HepG2 (cell line): Measurements from ENCODE around the gene CHD2. TPM values are rescaled to one million over a fixed set of nuclear protein-coding genes. Genes with fewer than 3 reads are reported as not detected.

ENCODE experiments used
- ATAC-seq: fragments of 200-7000 bp; cut with Tn5 transposase; 3 replicates; pipeline ENCODE4 v1.9.1; 2020; ENCODE audit warnings: mild to moderate bottlenecking, moderate library complexity
- BruUV-seq: library from RNA; stranded (reverse); fragments of 400-500 nt; replicated peaks from 2 replicates; lab custom pipeline; 2021; lab: Mats Ljungman, UMichigan
- CTCF ChIA-PET: fragments of 300-600 bp; formaldehyde crosslinking; extraction: SDS; loops from one replicate; lab custom pipeline; 2021; ENCODE audit warnings: low total read pairs, inconsistent platforms, low intra/inter-chr PET ratio; lab: Yijun Ruan, JAX
- POLR2A ChIA-PET: fragments of 350-600 bp; sonication (Branson Sonifier 250); formaldehyde crosslinking; loops from one replicate; lab custom pipeline; 2020; ENCODE audit warnings: antibody characterized with exemption, inconsistent platforms; lab: Yijun Ruan, JAX
- DNase-seq: peaks from one replicate; pipeline ENCODE4 v3.0.0-alpha.2; 2015; ENCODE audit warnings: low spot score
- FAIRE-seq: peaks from 3 replicates; lab custom pipeline; 2011; peaks lifted over from hg19 to GRCh38; lab: Jason Lieb, UNC
- H2AFZ ChIP-seq: one replicate; pipeline ENCODE4 v1.6.1; 2011; ENCODE audit warnings: low read length, inconsistent platforms
- H3K27ac ChIP-seq: fragments of 300-600 bp; 3 replicates; pipeline ENCODE4 v1.8.0; 2011; ENCODE audit warnings: mixed run types, mild to moderate bottlenecking, mixed read lengths, low read length, inconsistent platforms; ENCODE audit not compliant: insufficient read depth; ENCODE audit errors: extremely low read length
- H3K27me3 ChIP-seq, 2 experiments: fragments of 200-600 bp in 1 of 2; 2 replicates in 1 of 2; 3 replicates in 1 of 2; pipeline versions ENCODE4 v1.6.0 to v1.8.0; 2011; ENCODE audit warnings: low read length in 2 of 2, mild to moderate bottlenecking in 2 of 2, moderate library complexity in 2 of 2, inconsistent platforms in 1 of 2; ENCODE audit not compliant: insufficient read depth in 2 of 2, control insufficient read depth in 1 of 2
- H3K36me3 ChIP-seq, 2 experiments: fragments of 200-600 bp in 1 of 2; replicated peaks in 1 of 2; 2 replicates in 1 of 2; 3 replicates in 1 of 2; pipeline versions ENCODE4 v1.5.1 to v1.8.0; 2011; ENCODE audit warnings: low read length in 2 of 2, inconsistent platforms in 1 of 2; ENCODE audit not compliant: insufficient read depth in 2 of 2, control insufficient read depth in 1 of 2
- H3K4me1 ChIP-seq: 2 replicates; pipeline ENCODE4 v1.5.1; 2012; ENCODE audit warnings: low read length, inconsistent platforms; ENCODE audit not compliant: insufficient read depth
- H3K4me2 ChIP-seq: 2 replicates; pipeline ENCODE4 v1.6.0; 2011; ENCODE audit warnings: low read depth, low read length, inconsistent platforms
- H3K4me3 ChIP-seq, 3 experiments: fragments of 200-600 bp in 1 of 3; sonication (generic), shearing (Covaris generic) in 1 of 3; replicated peaks in 1 of 3; 2 replicates each; pipeline ENCODE4 v1.5.1; 2011 to 2016; ENCODE audit warnings: low read length in 3 of 3, inconsistent platforms in 2 of 3, low read depth in 2 of 3, mild to moderate bottlenecking in 2 of 3, control low read depth in 1 of 3, mixed read lengths in 1 of 3; ENCODE audit not compliant: insufficient read depth in 1 of 3
- H3K79me2 ChIP-seq: one replicate; pipeline ENCODE4 v1.6.1; 2011; ENCODE audit warnings: low read length, inconsistent platforms; ENCODE audit not compliant: insufficient read depth
- H3K9ac ChIP-seq: 2 replicates; pipeline ENCODE4 v1.6.0; 2011; ENCODE audit warnings: mild to moderate bottlenecking, low read depth, low read length, inconsistent platforms; ENCODE audit not compliant: insufficient read depth
- H3K9me3 ChIP-seq: 2 replicates; pipeline ENCODE4 v1.5.1; 2012; ENCODE audit warnings: mild to moderate bottlenecking, low read length
- H4K20me1 ChIP-seq: 2 replicates; pipeline ENCODE4 v1.6.0; 2011; ENCODE audit warnings: inconsistent platforms, mild to moderate bottlenecking, low read length, moderate library complexity; ENCODE audit not compliant: insufficient read depth
- CEBPB ChIP-seq: IDR thresholded peaks from 2 replicates; pipeline ENCODE4 v1.6.1; 2011; ENCODE audit warnings: low read depth, low read length, improper control_type of control experiment, borderline replicate concordance
- KDM4B ChIP-seq: sonication (generic); formaldehyde crosslinking; IDR thresholded peaks from 2 replicates; pipeline ENCODE4 v1.4.0; 2020; ENCODE audit warnings: missing genetic modification reagents
- MNT ChIP-seq: fragments of 450-650 bp; IDR thresholded peaks from 2 replicates; pipeline ENCODE4 v1.6.1; 2016
- MTA3 ChIP-seq: sonication (generic); formaldehyde crosslinking; IDR thresholded peaks from 2 replicates; pipeline ENCODE4 v1.4.0; 2020; ENCODE audit warnings: missing genetic modification reagents
- NR2C2 ChIP-seq: sonication (generic); formaldehyde crosslinking; IDR thresholded peaks from 2 replicates; pipeline ENCODE4 v1.4.0; 2020; ENCODE audit warnings: missing genetic modification reagents, mild to moderate bottlenecking, moderate library complexity, borderline replicate concordance
- NRL ChIP-seq: sonication (generic); formaldehyde crosslinking; IDR thresholded peaks from 2 replicates; pipeline ENCODE4 v1.5.0; 2020; ENCODE audit warnings: missing genetic modification reagents, mild to moderate bottlenecking, moderate library complexity, borderline replicate concordance
- ZMYM4 ChIP-seq: sonication (generic); formaldehyde crosslinking; IDR thresholded peaks from 2 replicates; pipeline ENCODE4 v1.8.1; 2023; ENCODE audit warnings: mild to moderate bottlenecking, missing genetic modification reagents
- ZNF275 ChIP-seq: sonication (generic); formaldehyde crosslinking; IDR thresholded peaks from 2 replicates; pipeline ENCODE4 v1.8.0; 2022; ENCODE audit warnings: missing genetic modification reagents, mild to moderate bottlenecking, inconsistent platforms, borderline replicate concordance
- ZNF546 ChIP-seq: sonication (generic); formaldehyde crosslinking; conservative IDR thresholded peaks from 2 replicates; pipeline ENCODE4 v1.8.1; 2023; ENCODE audit warnings: mild to moderate bottlenecking, missing genetic modification reagents
- WGBS: methylation state at CpG from one replicate; pipeline ENCODE4 v1.1.6; 2017; ENCODE audit warnings: low lambda C conversion rate; 5-methylcytosine and 5-hydroxymethylcytosine counted together
- in situ Hi-C: cut with HindIII; loops from 2 replicates; pipeline ENCODE4 v1.10.0; 2017; ENCODE audit warnings: low pct_unique_long_range_greater_than_20kb; ENCODE audit not compliant: extremely low pct_ligation_motif_present
- intact Hi-C: fragments of 100-400 bp; cut with micrococcal nuclease; formaldehyde crosslinking; loops from one replicate; pipeline ENCODE4 v1.10.0; 2022; ENCODE audit not compliant: unreplicated experiment
- polyA plus RNA-seq, 8 experiments: library from polyadenylated mRNA; depleted of rRNA in 3 of 8; stranded (reverse) in 7 of 8; unstranded in 1 of 8; fragments of >200 nt; fragmentation: Illumina TruSeq in 4 of 8; extraction: Trizol in 4 of 8; gene quantifications; 2 replicates each; pipeline versions ENCODE4 v1.2.1 to v1.2.3, GENCODE V29; 2011 to 2016; ENCODE audit warnings: low read depth in 4 of 8, missing spikeins in 1 of 8, mixed read lengths in 1 of 8; ENCODE audit not compliant: insufficient read depth in 1 of 8
- total RNA-seq, 5 experiments: library from RNA; depleted of rRNA; stranded (reverse); fragments of >200 nt; fragmentation: Illumina TruSeq; extraction: Trizol; gene quantifications; 2 replicates each; pipeline ENCODE4 v1.2.3, GENCODE V29; 2016; ENCODE audit warnings: low read depth in 1 of 5

CHD2 gene
- total and polyA plus RNA-seq, 2 of the 13 experiments (the other 11 are each of a cell fraction or from before 2014, with no cell fraction given) = 54.0 to 54.1 TPM

- no peak overlapping the region for H3K27ac ChIP-seq
- peaks cover 16 to 93% of the 10 kb centered on the region in 2 experiments for H3K27me3 ChIP-seq
- H2AFZ ChIP-seq = no peak overlapping the region
- ChIA-PET CTCF (no interaction called here), POLR2A (no interaction called here)
- H3K4me2 ChIP-seq = no peak overlapping the region
- no peaks in the 10 kb centered on the region for H3K9me3 ChIP-seq
- no peaks in the 10 kb centered on the region for H3K36me3 ChIP-seq
- DNase-seq (no peak), ATAC-seq (0 out of 3 replicates have a peak, but pooled peaks have one; percentile 10), FAIRE-seq (no peak)
- H3K9ac ChIP-seq = no peak overlapping the region
- intact Hi-C loops (no loop called here), in situ Hi-C loops (no loop called here)
- H4K20me1 ChIP-seq = no peaks in the 10 kb centered on the region
- H3K4me1 ChIP-seq = no peaks in the 10 kb centered on the region
- no peaks in the 10 kb centered on the region for H3K79me2 ChIP-seq
- no peak for TF ChIP-seq CEBPB
- TF ChIP-seq NRL (CRISPR knock-in tag) = no peak
- no peak for TF ChIP-seq MNT
- TF ChIP-seq ZNF275 = no peak
- no peak for TF ChIP-seq NR2C2 (CRISPR knock-in tag)
- no peak for TF ChIP-seq KDM4B (CRISPR knock-in tag)
- TF ChIP-seq ZNF546 (CRISPR knock-in tag) = no peak
- no peak for TF ChIP-seq ZMYM4 (CRISPR knock-in tag)
- TF ChIP-seq MTA3 (CRISPR knock-in tag) = no peak
- H3K4me3 ChIP-seq = 0 out of 6 replicates have a peak overlapping the region, but pooled peaks of 1 of the 3 experiments have one; percentile 23
- BruUV-seq = no TSS peak
- WGBS = 71% methylated on average over 16 of the region's 30 CpGs
Observed at GRCh38 chr15:93073465-93073952, 173.4 kb downstream of the CHD2 start.
